ENCODE results near the gene ZFYVE28.
A peak's percentile ranks its signal among the peaks of the same experiment; 100 is the strongest.
"Not testable (repeated sequence)": the region's sequence is repeated elsewhere in the genome, so short reads cannot be mapped to it uniquely, and the experiment has no call there.

Gene ZFYVE28

GRCh38 chr4:2249526-2250356, 168.7 kb downstream of the ZFYVE28 start:
- no peak for DNase-seq (ENCODE audit: low read depth)
- H3K4me3 ChIP-seq (ENCODE audit: low read depth, low read length): no peak overlapping the region

- no peak overlapping the region for H3K4me3 ChIP-seq (ENCODE audit: low read depth, low read length)
- DNase-seq (ENCODE audit: low read depth): no peak
Observed at GRCh38 chr4:2248821-2249261, 169.6 kb downstream of the ZFYVE28 start.

- no peak overlapping the region for H3K4me3 ChIP-seq (ENCODE audit: low read depth, low read length)
- DNase-seq (ENCODE audit: low read depth): no peak
Observed at GRCh38 chr4:2248044-2248780, 170.2 kb downstream of the ZFYVE28 start.

- H3K4me3 ChIP-seq (ENCODE audit: low read depth, low read length): no peak overlapping the region
- DNase-seq (ENCODE audit: low read depth): no peak
Observed at GRCh38 chr4:2247128-2248043, 171.1 kb downstream of the ZFYVE28 start.

GRCh38 chr4:2246384-2247127, 171.9 kb downstream of the ZFYVE28 start:
- no peak overlapping the region for H3K4me3 ChIP-seq (ENCODE audit: low read depth, low read length)
- no peak for DNase-seq (ENCODE audit: low read depth)

- no peak overlapping the region for H3K4me3 ChIP-seq (ENCODE audit: low read depth, low read length)
- DNase-seq (ENCODE audit: low read depth): no peak
Observed at GRCh38 chr4:2245787-2246275, 172.6 kb downstream of the ZFYVE28 start.

- no peak overlapping the region for H3K4me3 ChIP-seq (ENCODE audit: low read depth, low read length)
- DNase-seq (ENCODE audit: low read depth): no peak
Observed at GRCh38 chr4:2245057-2245786, 173.2 kb downstream of the ZFYVE28 start.

- H3K4me3 ChIP-seq (ENCODE audit: low read depth, low read length): no peak overlapping the region
Observed at GRCh38 chr4:2243681-2244380, 174.6 kb downstream of the ZFYVE28 start.

GRCh38 chr4:2241410-2242353, 176.8 kb downstream of the ZFYVE28 start, which contains the start of the genes HAUS3 and POLN:
HAUS3 (minus strand) TSS chr4:2242121; CDS start chr4:2240946, 1,175 bp downstream.
POLN (minus strand) TSS chr4:2242121; CDS start chr4:2229231, 12,890 bp downstream.
- peak; percentile 84 for DNase-seq (ENCODE audit: low read depth)

More at GRCh38 chr4:2243681-2244380, 174.6 kb downstream of the ZFYVE28 start:
- DNase-seq (ENCODE audit: low read depth): no peak

GRCh38 chr4:2241003-2241402, 177.4 kb downstream of the ZFYVE28 start:
- DNase-seq (ENCODE audit: low read depth): no peak
- H3K4me3 ChIP-seq (ENCODE audit: low read depth, low read length): peak overlapping the region; percentile 84

More at GRCh38 chr4:2241410-2242353, 176.8 kb downstream of the ZFYVE28 start, which contains the start of the genes HAUS3 and POLN:
- H3K4me3 ChIP-seq (ENCODE audit: low read depth, low read length): peak within 1 kb of the TSS; percentile 84

- no peak overlapping the region for H3K4me3 ChIP-seq (ENCODE audit: low read depth, low read length)
- no peak for DNase-seq (ENCODE audit: low read depth)
Observed at GRCh38 chr4:2236944-2237666, 181.3 kb downstream of the ZFYVE28 start.

- DNase-seq (ENCODE audit: low read depth): no peak
- H3K4me3 ChIP-seq (ENCODE audit: low read depth, low read length): no peak overlapping the region
Observed at GRCh38 chr4:2231082-2231481, 187.4 kb downstream of the ZFYVE28 start.

- H3K4me3 ChIP-seq (ENCODE audit: low read depth, low read length): no peak overlapping the region
- no peak for DNase-seq (ENCODE audit: low read depth)
Observed at GRCh38 chr4:2226261-2226660, 192.2 kb downstream of the ZFYVE28 start.

GRCh38 chr4:2222838-2223237, 195.6 kb downstream of the ZFYVE28 start:
- DNase-seq (ENCODE audit: low read depth): no peak
- no peak overlapping the region for H3K4me3 ChIP-seq (ENCODE audit: low read depth, low read length)

- not testable (repeated sequence) for H3K4me3 ChIP-seq (ENCODE audit: low read depth, low read length); DNase-seq (ENCODE audit: low read depth)
Observed at GRCh38 chr4:2221378-2221777, 197.1 kb downstream of the ZFYVE28 start.

All from skeletal muscle cell (primary cell).